GM19023 (cell line): ENCODE results near the gene ATAD3A.
"Not testable (repeated sequence)": the region's sequence is repeated elsewhere in the genome, so short reads cannot be mapped to it uniquely, and the experiment has no call there.

Experiments
- ATAC-seq: cut with Tn5 transposase; IDR thresholded peaks from one replicate; pipeline ENCODE4 v1.9.1; 2021; ENCODE audit warnings: mild to moderate bottlenecking, moderate library complexity; ENCODE audit not compliant: unreplicated experiment

ATAD3A gene

DNA sequence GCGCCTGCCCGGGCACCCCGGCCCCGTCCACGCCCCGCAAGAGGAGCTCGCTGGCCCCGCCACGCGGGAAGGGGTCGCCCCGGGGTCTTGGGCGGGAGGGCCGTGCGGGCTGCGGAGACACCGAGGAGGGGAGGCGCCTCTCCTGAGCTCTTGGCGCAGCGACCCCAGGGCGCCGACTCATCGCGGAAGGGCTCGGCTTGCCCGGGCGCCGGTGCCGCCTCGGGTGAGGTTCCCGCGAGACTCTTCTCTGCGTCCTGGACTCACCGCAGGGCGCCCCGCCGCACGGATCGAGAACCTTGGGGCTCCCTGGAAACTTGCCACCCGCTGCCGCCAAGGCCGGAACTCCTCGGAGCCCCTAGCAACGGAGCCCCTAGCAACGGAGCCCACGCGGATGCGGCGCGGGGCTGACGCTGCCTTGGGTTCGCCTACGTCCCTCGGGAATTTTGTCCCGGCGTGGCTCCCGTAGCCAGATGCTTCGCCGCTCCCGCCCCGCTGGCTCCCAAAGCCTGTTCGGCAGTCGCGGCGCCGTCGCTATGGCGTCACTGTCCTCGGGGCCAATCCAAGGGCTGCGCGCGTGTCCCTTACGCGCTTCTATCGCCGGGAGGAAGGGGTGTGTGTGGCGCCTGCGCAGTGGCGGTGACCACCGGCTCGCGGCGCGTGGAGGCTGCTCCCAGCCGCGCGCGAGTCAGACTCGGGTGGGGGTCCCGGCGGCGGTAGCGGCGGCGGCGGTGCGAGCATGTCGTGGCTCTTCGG is at the start of gene ATAD3A:
Gene ATAD3A (plus strand): TSS at position 630 of the 753 bp plus-strand sequence. CDS start 107 bp downstream, at position 737.
- peak; percentile 80 for ATAC-seq

DNA sequence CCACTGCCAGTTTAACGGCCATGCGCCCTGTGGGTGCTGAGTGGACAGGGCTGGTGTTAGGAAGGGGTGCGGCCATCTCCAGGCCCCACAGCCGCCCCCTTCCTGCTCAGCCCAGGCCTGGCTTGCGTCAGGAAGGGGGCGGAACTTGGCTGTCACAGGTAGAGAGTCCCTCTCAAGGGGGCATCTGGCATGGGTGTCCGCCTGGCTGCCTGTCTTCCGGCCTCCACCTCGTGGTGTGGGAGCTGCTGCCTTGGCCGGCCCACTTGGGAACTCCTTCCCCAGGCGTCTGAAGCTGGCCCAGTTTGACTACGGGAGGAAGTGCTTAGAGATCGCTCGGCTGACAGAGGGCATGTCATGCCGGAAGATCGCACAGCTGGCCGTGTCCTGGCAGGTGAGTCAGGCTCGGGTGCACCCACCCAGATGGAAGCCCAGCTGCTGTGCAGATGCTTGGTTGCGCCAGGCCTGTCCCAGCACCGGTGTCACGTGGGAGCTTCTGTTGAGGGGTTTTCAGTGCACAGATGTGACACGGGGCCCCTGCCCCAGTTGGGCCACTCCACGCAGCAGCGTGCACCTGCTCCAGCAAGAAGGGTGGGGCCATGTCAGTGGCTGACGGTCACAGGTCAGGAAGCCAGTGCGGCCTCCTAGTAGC is 49.5 kb upstream of the ATAD3A start:
- no peak for ATAC-seq

DNA sequence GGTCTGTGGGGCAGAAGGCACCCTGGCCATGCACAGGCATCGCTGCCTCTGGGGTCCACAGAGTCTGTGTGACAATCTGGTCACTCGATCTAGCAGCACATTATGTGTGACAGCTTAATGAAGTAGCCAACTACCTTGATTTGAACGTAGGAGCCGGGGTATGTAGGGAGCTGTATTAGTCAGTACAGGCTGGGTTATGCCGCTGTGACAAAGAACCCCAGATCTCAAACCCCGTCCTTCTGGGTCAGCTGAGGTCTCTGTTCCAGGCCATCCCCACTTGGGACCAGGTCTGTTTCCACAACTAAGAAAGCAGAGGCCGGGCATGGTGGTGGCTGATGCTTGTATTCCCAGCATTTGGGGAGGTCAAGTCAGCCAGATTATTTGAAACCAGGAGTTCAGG is 48.6 kb upstream of the ATAD3A start:
- no peak for ATAC-seq

DNA sequence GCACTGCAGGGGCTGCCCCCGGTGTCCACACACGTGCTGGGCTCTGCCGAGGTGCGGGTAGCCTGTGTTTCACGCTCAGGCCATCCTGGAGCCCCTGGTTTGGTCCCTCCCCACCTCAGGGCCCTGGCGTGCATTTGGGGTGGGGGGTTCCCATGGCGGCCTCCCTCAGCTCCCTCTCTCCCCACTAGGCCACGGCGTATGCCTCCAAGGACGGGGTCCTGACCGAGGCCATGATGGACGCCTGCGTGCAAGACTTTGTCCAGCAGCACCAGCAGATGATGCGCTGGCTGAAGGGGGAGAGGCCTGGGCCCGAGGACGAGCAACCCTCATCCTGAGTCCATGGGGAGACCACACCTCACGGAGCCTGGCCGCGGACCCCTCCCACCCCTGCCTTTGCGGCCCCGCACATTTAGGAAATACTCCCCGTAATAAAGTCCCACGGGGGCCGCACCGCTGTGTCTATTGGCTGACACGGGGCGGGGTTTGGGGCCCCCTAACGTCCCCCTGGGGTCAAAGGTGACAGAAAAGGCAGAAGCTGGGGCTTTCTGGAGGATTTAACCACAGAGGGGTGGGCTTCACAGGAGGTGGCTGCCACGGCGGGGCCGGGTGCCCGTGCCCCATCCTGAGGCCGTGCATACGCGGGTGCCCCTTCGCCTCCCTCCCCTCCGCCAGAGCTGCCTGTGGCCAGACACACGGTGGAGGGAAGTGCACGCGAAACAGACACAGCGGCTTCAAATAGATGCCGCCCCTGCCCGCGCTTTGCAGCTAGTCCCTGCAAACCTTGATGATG is 43.6 kb upstream of the ATAD3A start:
- not testable (repeated sequence) for ATAC-seq

DNA sequence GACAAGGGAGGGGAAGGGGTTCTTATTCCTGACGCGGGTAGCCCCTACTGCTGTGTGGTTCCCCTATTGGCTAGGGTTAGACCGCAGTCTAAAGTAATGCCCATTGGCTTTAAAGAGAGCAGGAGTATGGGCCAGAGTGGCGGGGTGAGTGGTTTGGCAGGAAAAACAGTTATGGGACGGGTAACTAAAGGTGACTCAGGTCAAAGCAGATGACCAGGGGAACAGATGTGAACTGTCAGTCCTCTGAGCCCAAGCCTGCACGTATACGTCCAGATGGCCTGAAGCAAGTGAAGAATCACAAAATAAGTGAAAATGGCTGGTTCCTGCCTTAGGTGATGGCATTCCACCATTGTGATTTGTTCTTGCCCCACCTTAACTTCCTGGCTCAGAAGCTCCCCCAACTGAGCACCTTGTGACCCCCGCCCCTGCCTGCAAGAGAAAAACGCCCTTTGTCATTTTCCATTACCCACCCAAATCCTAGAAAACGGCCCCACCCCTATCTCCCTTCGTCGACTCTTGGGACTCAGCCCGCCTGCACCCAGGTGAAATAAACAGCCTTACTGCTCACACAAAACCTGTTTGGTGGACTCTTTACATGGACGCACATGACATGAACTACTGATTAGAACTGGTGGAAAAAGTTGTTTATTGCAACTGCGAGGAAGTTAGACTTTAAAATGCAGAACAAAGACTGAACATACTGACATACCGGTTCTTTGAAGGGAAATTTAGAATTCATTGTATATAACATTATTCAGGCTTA is 41.2 kb upstream of the ATAD3A start:
- ATAC-seq: no peak

DNA sequence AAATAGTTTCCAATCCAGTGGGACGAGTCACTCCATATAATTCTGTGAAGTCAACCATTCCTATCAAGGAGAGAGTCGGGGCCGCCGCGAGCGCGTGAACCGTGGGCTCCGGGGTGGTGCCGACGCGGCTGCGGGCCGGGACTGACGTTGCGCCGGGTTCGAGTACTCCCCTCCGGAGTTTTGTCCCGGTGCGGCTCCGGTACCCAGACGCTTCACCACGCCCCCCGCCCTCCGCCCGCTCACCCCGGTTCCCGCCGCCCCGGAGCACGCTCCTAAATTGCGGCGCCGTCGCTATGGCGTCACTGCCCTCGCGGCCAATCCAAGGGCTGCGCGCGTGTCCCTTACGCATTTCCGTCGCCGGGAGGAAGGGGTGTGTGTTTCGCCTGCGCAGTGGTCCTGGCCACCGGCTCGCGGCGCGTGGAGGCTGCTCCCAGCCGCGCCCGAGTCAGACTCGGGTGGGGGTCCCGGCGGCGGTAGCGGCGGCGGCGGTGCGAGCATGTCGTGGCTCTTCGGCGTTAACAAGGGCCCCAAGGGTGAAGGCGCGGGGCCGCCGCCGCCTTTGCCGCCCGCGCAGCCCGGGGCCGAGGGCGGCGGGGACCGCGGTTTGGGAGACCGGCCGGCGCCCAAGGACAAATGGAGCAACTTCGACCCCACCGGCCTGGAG is 40.4 kb upstream of the ATAD3A start, which contains the start of gene ATAD3B:
Gene ATAD3B (plus strand): TSS at position 377 of the 664 bp plus-strand sequence. CDS start 120 bp downstream, at position 497.
- ATAC-seq: peak; percentile 89

DNA sequence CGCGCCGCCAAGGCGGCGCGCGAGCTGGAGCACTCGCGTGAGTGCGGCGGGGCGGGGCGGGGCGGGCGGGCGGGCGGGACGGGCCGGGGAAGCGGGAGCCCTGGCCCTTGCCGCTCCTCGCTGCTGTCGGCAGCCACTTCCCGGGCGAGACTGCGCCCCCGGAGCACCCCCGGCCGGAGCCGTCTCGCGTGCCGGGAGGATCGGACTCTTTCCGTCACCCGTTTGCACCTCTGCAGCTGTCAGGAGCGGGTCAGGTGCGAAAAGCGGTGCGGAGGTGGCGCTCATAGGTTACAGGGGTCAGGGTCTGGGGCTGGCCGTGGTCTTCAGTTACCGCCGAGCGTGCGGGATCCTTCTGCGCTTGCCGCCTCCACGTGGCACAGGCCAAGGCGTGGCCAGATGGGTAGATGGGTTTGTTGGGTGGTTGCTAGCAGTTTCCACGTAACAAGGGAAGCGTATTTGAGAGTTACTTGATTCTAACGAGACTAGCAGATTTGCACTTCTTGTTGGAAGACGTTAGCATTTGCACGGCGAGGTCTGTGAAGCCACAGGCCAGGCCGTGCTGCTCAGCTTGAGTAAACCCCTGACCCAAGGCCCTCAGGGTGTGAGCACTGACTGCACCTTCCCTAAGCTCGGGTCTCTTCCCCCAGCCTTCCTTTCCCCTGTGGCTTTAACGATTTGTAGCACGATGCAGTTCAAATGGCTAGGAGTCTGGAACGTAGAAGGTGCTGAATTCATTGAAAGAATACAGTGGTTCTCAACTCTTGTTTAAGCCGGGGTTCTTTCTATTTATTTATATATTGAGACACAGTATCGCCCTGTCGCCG is 39.7 kb upstream of the ATAD3A start:
- ATAC-seq: peak; percentile 28

DNA sequence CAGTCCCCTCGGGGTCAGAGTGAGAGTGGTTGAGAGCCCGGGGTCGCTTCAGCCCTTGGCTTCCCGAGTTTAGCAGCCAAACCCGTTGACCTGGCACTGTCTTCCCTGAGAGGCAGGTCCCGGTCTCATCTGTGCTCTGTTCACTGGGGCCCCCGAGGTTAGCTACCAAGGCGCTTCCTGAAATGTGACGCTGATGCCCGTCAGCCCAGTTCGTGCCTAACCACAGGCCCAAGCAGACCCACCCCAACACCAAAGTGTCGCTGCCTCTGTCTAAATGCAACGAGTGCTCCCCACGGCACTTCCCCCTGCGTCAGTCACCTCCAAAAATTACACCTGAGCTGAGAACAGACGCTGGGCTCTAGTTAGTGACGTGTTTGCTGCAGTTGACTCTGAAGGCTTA is 36.0 kb upstream of the ATAD3A start:
- not testable (repeated sequence) for ATAC-seq

DNA sequence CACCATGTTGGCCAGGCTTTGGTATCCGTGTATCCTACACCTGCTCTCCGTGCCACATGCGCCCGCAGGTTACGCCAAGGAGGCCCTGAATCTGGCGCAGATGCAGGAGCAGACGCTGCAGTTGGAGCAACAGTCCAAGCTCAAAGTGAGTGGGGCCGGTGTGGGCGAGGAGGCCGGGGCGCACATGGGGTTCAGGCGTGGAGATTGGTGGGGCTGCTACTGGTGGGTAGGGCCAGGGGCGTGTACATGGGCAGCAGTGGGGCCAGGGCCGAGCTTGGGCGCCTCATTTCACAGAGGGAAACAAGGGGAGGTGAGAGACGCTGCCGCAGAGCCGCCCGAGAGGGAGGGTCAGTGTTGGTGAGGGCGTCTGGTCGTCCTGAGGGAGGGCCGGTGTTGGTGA is 34.8 kb upstream of the ATAD3A start:
- ATAC-seq: no peak

DNA sequence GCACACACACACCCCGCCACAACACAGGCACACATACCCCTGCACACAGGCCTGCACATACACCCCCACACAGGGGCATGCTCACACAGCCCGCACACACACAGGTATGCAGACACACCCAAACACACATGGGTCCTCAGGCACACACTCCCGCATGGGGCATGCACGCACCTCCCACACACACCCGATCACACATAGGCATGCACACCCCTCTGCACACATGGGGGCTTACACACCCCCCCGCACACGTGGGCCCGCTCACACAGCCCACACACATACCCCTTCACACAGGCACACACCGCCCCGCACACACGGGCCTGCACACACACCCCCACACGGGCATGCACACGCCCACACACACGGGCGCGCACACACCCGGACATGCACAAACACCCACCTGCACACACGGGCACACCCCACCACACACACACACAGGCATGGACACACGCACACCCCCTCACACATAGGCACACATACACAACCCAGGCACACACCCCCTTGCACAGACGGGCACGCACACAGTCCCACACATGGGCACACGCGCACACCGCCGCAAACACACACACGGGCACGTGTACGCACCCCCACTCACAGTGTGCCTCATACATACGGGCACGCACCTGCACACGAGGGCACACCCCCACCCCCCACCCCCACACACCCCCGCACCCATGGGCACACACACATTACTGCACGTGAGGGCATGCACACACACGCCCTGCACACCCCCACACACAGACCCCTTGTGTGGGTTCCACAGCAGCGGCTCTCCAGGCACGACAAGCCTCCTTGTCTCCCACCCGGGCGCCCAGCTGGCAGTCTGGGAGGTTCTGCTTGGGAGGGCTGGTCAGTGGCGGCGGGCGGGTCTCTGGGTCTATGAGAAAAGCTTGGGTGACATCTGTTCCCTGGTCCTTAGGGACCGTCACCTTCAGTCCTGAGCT is 32.1 kb upstream of the ATAD3A start:
- ATAC-seq: no peak

DNA sequence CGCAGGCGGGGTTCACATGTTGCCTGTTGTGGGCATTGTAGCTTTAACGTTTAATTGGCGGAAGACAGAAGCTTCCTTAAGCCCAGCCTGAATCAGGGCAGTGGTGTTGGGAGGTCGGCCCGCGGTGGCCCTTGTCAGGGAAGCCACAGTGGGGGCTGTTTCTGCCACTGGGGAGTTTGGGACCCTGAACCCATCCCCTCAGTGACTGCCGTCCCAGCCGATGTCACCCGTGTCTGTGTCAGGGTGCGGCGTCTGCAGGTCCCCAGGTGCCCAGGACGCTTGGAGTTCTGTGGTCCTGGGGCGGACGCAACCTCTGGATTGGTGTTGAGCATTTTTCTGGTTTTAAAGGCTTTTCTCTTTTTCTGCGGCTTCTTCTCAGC is 31.5 kb upstream of the ATAD3A start:
- not testable (repeated sequence) for ATAC-seq

DNA sequence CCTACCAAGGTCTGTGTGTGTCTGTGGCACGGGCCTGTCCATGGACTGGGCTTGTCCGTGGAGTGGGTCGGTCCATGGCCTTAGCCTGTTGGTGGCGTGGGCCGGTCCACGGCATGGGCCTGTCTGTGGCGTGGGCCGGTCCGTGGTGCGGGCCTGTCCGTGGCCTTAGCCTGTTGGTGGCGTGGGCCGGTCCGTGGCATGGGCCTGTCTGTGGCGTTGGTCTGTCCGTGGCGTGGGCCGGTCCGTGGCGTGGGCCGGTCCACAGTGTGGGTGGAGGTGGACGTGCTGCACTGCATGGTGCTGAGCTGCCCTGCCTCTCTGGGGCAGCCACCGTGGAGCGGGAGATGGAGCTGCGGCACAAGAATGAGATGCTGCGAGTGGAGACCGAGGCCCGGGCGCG is 30.2 kb upstream of the ATAD3A start:
- not testable (repeated sequence) for ATAC-seq

DNA sequence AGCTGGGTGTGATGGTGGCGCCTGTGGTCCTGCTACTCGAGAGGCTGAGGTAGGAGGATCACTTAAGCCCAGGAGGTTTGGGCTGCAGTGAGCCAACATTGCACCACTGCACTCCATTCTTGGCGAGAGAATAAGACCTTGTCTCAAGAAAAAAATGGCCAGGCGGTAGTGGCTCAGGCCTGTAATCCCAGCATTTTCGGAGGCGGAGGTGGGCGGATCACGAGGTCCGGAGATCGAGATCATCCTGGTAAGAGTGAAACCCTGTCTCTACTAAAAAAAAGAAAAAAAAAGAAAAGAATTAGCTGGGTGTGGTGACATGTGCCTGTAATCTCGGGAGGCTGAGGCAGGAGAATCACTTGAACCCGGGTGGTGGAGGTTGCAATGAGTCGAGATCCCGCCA is 29.1 kb upstream of the ATAD3A start:
- no peak for ATAC-seq

DNA sequence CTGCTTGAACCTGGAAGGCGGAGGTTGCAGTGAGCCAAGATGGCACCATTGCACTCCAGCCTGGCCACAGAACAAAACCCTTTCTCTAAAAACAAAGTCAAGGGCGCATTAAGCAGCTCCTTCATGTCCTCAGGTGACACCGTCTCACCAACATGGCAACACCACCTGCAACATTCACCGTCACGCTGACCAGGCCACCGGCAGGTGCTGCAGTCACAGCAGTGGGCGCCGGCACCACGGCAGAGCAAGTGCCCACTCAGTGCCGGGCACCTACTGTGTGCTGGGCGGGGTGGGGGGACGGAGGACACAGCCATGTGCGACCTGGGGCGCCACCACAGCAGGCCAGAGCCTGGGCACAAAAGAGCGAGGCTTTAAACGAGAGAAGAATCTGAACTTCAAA is 28.2 kb upstream of the ATAD3A start:
- no peak for ATAC-seq

DNA sequence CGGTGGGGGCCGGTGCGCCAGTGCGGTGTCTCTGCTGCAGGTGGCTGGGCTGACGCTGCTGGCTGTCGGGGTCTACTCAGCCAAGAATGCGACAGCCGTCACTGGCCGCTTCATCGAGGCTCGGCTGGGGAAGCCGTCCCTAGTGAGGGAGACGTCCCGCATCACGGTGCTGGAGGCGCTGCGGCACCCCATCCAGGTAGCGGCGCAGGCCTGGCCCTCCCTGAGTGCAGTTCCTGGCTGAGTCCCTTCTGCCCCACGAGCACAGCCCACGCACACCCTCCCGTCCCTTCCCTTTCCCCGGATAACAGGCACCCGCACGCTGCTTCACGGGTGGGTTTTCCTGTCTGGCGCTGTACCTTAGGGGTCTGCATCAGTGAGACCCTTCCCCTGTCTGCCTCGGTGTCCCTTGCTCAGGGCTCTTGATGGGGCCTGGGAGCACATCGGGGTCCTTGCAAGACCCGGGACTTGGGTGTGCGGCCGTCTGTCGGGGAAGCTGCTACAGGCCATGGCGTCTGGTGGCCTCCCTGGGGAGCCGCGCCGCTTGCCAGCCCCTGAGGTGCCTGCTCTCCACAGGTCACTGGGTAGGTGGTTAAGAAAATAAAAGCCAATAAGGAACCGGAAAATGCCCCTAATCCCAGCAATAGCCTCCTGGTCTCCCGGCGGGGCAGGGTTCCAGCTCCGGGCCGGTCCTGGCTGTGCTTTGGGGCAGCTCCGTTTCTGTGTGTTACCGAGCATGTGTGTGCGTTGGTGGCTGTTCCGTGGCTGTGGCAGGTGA is 26.8 kb upstream of the ATAD3A start:
- not testable (repeated sequence) for ATAC-seq

DNA sequence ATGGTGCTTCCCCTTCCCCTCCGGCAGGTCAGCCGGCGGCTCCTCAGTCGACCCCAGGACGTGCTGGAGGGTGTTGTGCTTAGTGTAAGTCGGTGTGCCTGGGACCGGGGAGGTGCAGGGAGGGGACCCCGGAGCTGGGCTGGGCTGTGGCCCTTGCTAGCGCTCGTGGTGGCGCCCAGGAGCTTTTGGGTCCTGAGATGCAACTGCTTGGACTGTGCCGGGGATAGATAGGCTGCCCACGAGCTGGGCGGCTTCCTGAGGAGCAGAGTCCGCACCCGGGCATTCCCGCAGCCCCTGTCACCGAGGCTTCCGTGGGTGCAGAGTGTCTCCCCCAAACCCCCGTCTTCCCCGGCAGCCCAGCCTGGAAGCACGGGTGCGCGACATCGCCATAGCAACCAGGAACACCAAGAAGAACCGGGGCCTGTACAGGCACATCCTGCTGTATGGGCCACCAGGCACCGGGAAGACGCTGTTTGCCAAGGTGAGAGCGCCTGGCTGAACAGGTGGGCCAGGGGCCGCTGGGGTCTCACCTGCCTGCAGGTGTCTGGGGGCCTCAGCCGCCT is 26.1 kb upstream of the ATAD3A start:
- not testable (repeated sequence) for ATAC-seq

DNA sequence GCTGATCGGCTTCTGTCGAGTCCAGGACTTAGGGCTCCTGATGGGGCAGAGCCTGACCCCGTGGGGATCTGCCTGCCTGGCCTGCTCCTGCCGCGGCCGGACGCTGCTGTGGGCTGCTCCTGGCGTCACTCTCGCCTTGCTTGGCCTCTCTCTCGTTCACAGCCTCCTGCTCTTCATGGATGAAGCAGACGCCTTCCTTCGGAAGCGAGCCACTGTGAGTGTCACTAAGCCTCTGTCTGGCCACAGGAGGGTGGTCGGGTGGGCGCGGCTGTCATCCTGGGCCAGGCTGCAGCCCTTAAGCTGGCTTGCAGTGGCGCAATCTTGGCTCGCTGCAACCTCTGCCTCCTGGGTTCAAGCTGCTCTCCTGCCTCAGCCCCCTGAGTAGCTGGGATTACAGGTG is 24.3 kb upstream of the ATAD3A start:
- no peak for ATAC-seq
